NCI-H2081 (cell line): ENCODE results near the gene ZP3.
"Not testable (repeated sequence)": the region's sequence is repeated elsewhere in the genome, so short reads cannot be mapped to it uniquely, and the experiment has no call there.

Experiments
- DNase-seq, 2 experiments: peaks; one replicate each; lab custom pipeline; 2025; lab: John Stamatoyannopoulos, UW

The ZP3 gene

GRCh38 chr7:76442664-76443446 is 18.1 kb downstream of the ZP3 start:
- DNase-seq: not testable (repeated sequence)

GRCh38 chr7:76443846-76444245 is 19.1 kb downstream of the ZP3 start:
- not testable (repeated sequence) for DNase-seq

GRCh38 chr7:76445577-76446008 is 20.8 kb downstream of the ZP3 start:
- DNase-seq: peak in 1 of 2 experiments; percentile 25

GRCh38 chr7:76457017-76457416 is 32.3 kb downstream of the ZP3 start:
- not testable (repeated sequence) for DNase-seq

- not testable (repeated sequence) for DNase-seq
Measured at GRCh38 chr7:76458504-76458903, 33.8 kb downstream of the ZP3 start.

- not testable (repeated sequence) for DNase-seq
Measured at GRCh38 chr7:76460767-76461166, 36.0 kb downstream of the ZP3 start.

- not testable (repeated sequence) for DNase-seq
Measured at GRCh38 chr7:76461464-76462101, 36.8 kb downstream of the ZP3 start, which contains the start of gene DTX2. TSS of gene DTX2 (plus strand) at chr7:76461709. CDS start at chr7:76480510, 18,801 bp downstream.

GRCh38 chr7:76462271-76462882 is 37.6 kb downstream of the ZP3 start:
- not testable (repeated sequence) for DNase-seq

GRCh38 chr7:76464959-76465358 is 40.2 kb downstream of the ZP3 start:
- DNase-seq: not testable (repeated sequence)

- DNase-seq: not testable (repeated sequence)
Measured at GRCh38 chr7:76465950-76466349, 41.2 kb downstream of the ZP3 start.

- not testable (repeated sequence) for DNase-seq
Measured at GRCh38 chr7:76467743-76468404, 43.1 kb downstream of the ZP3 start.

GRCh38 chr7:76471556-76472221 is 46.9 kb downstream of the ZP3 start:
- not testable (repeated sequence) for DNase-seq

GRCh38 chr7:76473097-76473496 is 48.3 kb downstream of the ZP3 start:
- DNase-seq: not testable (repeated sequence)

- not testable (repeated sequence) for DNase-seq
Measured at GRCh38 chr7:76476280-76476679, 51.5 kb downstream of the ZP3 start.

GRCh38 chr7:76476742-76477474 is 52.2 kb downstream of the ZP3 start:
- DNase-seq: not testable (repeated sequence)

GRCh38 chr7:76479628-76480027 is 54.9 kb downstream of the ZP3 start:
- DNase-seq: not testable (repeated sequence)

GRCh38 chr7:76480403-76481253 is 55.9 kb downstream of the ZP3 start:
- DNase-seq: not testable (repeated sequence)

GRCh38 chr7:76482660-76483059 is 57.9 kb downstream of the ZP3 start:
- DNase-seq: not testable (repeated sequence)

- not testable (repeated sequence) for DNase-seq
Measured at GRCh38 chr7:76483081-76483480, 58.3 kb downstream of the ZP3 start.

- not testable (repeated sequence) for DNase-seq
Measured at GRCh38 chr7:76484456-76484855, 59.7 kb downstream of the ZP3 start.
